HG02610 (cell line): ENCODE measurements around the gene CREBRF.
"Not testable (repeated sequence)": the region's sequence is repeated elsewhere in the genome, so short reads cannot be mapped to it uniquely, and the experiment has no call there.

Experiments used
- ATAC-seq: cut with Tn5 transposase; IDR thresholded peaks from one replicate; pipeline ENCODE4 v1.9.1; 2021; ENCODE audit warnings: mild to moderate bottlenecking, moderate library complexity; ENCODE audit not compliant: unreplicated experiment

CREBRF gene

DNA sequence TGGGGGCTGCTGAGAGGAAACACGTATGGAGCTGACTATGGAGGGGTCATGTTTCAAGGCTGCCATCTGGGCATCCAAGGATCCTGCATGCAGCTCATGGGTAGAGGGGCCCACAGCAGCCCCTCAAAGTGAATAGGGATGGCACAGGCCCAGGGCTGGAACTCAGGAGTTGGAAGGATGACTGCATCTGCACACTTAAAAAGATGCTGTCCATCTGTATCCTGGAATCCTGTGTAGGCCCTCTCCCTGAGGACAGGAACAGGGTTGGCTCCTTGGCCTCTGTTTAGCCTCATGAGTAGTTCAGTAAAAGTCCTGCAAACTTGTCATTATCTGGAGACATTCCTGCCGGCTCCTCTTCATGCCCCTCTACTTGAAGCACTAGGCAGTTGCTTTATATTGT, 92.2 kb downstream of the CREBRF start:
- ATAC-seq: no peak

DNA sequence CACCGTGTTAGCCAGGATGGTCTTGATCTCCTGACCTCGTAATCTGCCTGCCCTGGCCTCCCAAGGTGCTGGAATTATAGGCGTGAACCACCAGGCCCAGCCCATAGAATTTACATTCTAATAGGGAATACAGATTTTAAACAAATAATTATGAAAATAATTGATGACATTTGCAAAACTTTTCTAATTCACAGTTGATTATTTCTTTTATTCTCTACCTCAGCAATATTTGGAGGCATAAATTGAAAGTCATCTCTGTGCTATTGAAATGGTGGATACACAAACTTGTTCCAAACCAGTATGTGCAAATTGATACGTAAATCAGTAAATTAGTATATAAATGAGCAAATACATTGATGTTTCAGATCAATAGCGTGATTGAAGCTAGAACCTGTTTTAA, 96.4 kb downstream of the CREBRF start:
- no peak for ATAC-seq

DNA sequence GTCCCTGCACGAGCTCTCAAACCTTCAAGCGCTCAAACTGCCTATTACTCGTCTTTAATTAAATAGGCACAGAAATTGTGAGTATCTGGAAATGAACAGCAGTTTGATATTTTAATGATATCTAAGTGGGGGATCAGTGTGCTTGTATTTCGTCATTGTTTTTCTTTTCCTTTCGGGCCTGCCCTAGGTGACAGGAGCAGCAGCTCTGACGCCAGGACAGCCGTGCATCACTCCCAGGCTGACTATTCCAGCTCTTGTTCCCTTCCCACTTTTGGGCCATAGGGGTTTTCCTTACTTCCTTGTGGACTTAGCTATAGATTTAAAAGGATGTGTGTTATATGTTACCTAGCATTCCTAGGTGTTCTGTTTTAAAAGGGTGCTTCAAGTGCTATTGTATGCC, 97.7 kb downstream of the CREBRF start:
- no peak for ATAC-seq

DNA sequence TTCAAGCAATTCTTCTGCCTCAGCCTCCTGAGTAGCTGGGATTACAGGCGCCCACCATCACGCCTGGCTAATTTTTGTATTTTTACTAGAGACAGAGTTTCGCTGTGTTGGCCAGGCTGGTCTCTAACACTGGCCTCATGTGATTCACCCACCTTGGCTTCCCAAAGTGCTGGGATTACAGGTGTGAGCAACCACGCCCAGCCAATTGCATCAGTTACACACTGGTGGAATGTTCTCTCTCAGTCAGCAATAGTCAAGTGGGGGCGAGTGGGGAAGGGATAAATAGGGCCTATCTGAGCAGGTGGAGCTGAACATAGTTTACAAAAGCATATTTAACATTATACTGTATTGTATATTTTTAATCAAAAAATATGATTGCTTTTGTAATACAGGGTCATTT, 98.5 kb downstream of the CREBRF start:
- ATAC-seq: not testable (repeated sequence)

DNA sequence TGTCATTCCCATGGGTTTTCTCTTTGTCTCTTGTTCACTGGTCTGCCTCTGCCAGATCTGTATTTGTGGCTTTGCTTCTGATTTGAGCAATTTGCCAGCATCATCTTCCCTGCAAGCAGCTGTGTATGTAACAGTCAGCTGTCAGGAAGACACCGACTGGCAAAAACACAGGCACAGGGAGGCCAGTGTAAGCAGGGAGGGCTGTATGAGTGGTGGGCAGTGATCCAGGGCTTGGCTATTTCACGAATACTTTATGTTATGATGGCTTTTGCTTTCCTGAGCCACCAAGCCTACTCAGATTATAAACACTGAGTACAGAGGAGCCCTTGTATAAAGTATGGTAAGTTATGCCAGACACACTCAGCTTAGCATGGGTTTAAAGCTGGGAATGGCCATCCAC, 99.8 kb downstream of the CREBRF start:
- ATAC-seq: no peak

DNA sequence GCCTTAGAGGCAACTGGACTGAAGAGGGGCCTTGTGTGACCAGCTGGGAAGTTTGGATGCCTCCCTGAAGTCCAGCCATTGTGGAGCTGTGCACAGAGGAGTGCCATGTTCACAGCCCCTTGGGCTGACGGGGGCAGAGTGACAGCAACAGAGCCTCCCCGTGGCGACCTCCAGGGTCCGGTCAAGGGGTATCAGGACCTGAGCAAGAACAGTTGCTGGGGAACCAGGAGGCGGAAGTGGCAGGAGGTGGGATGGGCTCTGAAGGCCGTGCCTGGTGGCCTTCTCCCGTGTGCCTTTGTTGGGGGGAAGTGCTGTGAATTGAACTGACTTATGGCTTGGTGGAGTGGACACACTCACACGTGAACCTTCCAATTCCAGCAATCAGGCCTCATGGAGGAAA, 102.2 kb downstream of the CREBRF start:
- no peak for ATAC-seq

DNA sequence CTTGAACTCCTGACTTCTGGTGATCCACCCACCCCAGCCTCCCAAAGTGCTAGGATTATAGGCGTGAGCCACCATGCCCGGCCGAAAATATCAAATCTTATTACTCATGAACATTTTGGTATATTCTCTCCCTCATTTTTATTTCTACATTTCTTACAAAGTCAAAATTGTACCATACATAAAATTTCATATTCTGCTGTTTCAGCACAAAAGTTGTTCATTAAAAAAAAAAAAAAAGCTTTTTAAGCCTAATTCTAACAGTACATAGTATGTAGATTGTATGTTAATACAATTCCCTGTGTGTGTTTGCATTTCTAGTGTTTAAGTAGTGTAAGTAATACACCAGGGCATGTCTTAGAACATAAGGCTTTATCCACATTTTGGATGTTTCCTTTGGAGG, 103.1 kb downstream of the CREBRF start:
- no peak for ATAC-seq

DNA sequence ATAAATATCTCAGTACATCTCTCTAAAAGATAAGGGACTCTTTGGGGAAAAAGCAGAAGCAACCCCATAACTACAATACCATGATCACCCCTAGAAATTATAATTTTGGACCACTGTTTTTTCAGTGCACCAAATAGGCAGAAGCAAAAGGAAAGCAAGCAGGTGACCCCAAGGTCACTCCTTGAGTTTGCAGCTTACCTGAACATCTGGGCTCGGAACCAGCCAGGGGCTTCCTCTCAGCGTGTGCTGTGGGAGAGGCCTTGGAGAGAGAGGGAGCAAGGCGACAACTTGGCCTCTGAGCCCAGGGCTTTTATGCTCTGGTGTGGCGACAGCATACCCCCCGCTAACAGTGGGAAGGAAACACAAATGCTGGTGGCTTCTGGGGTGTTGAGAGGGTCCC, 105.0 kb downstream of the CREBRF start:
- no peak for ATAC-seq

DNA sequence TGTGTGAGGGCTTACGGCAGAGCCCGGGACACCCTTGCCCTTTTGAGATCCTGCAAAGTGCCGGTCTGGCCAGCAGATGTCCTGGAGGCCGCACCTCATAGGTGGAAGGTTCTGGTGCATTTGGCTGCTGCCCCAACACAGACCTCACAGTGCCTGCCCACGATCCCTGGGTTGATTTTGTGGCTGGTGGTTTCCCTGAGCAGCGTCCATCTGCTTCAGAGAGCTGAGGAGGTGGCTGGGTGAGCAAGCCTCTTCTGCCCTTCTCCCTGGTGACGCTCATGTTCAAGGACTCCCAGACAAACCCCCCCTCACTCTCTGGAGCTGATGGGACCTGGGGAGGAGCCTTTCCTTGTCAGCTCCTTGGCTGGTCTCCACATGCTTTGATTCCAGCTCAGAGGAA, 107.1 kb downstream of the CREBRF start:
- ATAC-seq: no peak

DNA sequence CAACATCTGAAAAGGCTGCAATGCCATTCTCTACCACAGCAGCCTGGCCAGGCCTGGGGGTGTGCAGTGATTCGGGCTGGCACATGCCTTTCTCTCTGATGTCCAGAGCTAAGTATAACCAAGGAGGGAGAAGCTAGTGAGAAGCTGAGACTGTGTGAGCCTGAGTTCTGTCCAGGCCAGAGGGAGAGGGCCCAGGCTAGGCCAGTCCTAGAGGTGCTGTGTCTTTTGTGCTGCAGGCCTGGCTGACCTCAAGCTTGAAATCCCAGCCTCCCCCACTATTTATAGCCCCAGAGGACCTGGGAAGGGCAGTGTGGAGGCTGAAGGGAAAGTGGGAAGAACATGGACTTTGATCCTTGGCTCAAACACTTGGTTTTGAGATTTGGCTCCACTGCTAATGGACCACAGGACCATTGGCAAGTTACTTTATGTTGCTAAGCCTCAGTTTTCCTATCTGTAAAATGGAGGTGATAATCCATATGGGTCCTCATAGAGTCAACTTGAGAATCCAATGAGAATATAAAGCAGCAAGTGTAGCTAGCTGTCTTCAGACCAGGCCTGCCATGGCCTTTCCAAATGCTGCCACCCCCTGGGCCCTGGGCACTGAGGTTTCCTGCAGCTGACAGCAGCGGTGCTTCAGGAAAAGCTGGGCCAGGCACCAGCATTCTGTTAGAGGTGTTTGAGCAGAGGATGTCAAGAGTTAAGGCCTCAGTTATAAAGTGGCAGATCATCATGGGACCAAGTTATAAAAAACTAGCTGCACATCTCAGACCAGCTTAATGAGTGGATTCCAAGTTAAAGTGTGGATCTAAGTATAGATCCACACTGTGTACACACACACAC, 109.2 kb downstream of the CREBRF start:
- no peak for ATAC-seq

DNA sequence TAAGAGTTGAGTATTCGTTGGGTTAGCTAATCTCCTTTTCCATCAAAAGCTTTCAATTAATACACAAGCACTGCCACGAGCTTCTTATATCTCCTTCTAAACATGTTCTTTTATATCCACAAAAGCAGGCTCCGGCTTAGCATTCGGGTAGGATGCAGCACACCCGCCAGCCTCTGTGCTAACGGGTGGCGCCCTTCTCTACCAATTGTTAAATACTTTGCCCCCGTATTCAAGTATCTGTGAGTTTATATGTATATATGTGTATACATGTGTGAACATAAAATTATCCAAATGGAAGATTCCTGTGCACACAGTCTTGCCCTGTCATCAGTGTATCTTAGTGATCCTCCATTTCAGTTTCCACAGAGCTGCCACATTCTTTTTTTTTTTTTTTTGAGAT, 116.0 kb downstream of the CREBRF start:
- ATAC-seq: no peak

DNA sequence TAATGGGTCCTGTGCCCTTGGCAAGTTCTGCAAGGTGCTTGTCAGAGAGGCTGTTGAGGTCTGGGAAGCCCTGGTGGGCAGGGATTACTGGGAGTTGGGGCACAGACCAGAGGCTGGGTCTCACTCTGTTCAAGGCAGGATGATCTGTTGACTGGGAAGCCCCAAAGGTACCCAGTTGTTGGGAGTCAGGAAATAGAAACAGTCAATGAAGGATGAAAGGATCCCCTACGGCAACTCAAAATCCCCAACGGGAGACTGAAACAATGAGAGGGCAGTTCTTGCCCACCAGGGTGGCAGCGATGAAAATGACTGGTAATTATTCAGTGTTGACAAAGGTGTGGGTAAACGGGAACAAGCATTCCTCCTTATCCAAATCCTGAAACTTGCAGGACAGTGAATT, 119.4 kb downstream of the CREBRF start:
- no peak for ATAC-seq

DNA sequence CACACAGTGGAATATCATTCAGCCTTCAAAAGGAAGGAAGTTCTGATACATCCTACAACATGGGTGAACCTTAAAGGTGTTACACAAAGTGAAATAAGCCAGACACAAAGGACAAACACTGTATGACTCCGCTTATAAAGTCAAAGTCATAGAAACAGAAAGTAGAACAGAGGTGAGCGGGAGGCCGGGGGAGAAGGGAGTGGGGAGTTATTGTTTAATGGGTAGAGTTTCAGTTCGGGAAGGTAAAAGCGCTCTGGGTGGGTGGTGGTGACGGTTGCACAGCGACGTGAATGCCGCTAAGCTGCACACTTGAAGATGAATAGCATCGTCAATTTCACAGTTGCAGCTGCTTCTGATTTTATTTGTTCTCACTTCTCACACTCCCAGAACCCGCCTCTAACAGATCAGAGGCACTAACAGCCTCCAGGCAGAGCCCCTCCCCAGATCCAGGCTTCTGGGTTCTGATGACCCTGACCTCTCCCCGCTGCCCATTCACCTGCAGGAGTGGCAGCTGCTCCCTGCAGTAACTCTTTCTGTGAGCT, 122.3 kb downstream of the CREBRF start:
- ATAC-seq: no peak

DNA sequence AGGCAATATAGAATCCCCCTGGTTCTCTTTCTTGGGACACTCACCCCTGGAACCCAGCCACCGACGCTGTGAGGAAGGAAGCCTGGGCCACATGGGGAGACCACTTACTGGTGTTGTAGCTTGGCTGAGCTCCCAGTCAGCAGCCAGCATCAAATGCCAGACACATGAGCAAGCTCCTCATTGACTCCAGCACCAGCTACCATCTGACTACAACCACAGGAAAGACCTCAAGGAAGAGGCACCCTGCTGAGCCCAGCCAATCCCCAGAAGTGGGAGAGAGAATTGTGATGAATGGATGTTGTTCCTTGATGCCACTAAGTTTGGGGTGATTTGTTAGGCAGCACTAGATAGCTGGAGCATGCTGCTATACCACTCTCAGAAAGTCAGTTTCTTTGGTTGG, 124.2 kb downstream of the CREBRF start:
- no peak for ATAC-seq

DNA sequence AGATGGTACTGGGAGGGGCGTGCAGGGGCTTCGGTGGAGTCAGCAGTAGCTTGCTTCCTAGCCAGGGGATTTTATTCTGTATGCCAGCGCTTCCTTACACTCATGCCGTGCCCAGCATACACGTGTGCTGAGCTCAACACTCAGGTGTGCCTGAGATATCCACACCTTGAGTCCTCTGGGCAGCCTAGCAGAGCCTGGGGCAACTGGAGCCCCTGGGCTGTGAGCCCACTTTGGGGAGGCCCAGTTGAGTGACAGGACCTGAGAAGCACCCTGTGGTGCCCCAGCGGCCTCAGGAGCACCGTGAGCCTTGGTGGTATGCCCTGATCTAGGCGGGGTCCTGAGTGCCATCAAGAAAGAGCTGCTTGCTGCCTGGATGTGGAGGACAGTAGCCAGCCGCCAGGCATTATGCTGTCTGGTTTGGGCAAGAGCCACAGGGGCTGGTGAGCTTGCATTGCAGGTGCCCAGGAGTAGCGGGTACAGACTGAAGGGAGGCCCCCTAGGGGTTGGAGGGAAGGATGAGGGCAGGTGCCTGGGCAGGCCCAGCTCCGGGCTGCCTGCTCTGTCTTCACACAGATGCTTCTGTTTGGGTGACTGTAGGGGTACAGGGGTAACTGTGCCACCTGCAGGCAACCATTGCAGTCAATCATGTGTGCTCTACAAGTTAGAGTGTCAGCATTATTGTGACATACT, 131.0 kb downstream of the CREBRF start:
- ATAC-seq: no peak

DNA sequence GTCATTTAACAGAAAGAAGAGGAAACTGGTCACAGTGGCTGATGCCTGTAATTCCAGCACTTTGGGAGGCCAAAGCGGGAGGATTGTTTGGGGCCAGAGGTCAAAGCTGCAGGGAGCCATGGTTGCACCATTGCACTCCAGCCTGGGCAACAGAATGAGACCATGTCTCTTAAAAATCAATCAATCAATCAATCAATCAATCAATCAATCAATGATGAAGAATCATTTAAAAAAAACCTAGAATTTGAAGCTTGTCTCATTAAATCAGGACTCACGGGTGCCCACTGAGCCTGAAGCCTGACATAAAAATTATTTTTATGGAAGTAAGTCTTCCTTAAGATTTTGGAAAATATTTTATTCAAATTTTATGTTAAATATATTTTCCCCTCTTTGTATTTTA, 132.1 kb downstream of the CREBRF start:
- ATAC-seq: no peak
